ENCODE data around the gene RABEP2.
"Not testable (repeated sequence)": the region's sequence is repeated elsewhere in the genome, so short reads cannot be mapped to it uniquely, and the experiment has no call there.

The RABEP2 gene

DNA sequence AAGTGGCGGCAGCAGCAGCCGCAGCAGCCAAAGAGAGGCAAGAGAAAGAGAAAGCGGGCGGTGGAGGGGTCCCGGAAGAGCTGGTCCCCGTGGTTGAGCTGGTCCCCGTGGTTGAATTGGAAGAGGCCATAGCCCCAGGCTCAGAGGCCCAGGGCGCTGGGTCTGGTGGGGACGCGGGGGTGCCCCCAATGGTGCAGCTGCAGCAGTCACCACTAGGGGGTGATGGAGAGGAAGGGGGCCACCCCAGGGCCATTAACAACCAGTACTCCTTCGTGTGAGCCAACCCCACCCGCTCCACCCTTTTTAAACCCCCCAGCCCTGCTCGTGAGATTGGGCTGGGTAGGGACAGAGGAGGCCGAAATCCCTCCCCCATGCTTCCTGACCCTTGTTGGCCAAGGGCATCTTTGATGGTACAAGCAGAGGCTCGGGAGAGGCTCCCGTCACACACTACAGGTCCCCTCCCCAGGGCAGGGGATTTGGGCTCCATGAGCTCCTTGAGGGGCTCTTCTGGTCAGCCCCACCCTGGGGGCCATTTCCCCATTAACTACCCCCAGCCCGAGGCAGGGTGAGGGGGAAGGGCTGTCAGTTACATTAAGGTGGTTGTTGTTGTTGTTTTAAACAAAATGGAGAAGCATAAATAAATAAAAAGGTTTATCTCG is 51.4 kb downstream of the RABEP2 start:
- peak in 1 of 2 experiments; percentile 49 for DNase-seq (ENCODE audit: low read depth in 1 of 2, low spot score in 1 of 2)
- TF ChIP-seq GABPA (IDR thresholded peaks at IDR 0.05; ENCODE audit: low read depth) = no peak
- TF ChIP-seq, protein P1, sequence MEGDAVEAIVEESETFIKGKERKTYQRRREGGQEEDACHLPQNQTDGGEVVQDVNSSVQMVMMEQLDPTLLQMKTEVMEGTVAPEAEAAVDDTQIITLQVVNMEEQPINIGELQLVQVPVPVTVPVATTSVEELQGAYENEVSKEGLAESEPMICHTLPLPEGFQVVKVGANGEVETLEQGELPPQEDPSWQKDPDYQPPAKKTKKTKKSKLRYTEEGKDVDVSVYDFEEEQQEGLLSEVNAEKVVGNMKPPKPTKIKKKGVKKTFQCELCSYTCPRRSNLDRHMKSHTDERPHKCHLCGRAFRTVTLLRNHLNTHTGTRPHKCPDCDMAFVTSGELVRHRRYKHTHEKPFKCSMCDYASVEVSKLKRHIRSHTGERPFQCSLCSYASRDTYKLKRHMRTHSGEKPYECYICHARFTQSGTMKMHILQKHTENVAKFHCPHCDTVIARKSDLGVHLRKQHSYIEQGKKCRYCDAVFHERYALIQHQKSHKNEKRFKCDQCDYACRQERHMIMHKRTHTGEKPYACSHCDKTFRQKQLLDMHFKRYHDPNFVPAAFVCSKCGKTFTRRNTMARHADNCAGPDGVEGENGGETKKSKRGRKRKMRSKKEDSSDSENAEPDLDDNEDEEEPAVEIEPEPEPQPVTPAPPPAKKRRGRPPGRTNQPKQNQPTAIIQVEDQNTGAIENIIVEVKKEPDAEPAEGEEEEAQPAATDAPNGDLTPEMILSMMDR (IDR thresholded peaks at IDR 0.05; ENCODE audit: insufficient read depth, low read length) = peak; percentile 72
- no peaks in the 10 kb centered on the region for H3K27me3 ChIP-seq (ENCODE audit: insufficient read depth, poor library complexity, severe bottlenecking)
- no peak overlapping the region for H3K27ac ChIP-seq (replicated peaks)
- H3K4me3 ChIP-seq (replicated peaks; ENCODE audit: insufficient read depth, low read length) = no peak overlapping the region

DNA sequence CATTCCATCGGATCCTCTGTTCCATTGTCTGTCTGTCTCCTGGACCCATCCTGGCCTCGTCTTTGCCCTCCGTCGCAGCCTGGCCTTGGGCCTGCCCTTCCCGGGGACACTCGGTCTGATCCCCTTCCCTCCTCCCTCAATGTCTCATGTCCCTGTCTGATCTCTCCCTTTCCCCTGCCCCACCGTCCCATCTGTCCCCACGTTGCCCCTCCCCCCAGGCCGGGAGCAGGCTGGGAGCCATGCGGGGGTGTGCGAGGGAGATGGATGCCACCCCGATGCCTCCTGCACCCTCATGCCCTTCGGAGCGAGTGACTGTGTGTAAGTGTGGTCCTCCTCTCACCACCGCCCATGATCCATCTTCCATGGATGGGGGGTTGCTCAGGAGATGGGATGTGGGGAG is 52.1 kb downstream of the RABEP2 start:
- H3K27ac ChIP-seq (replicated peaks) = no peak overlapping the region
- no peak overlapping the region for H3K4me3 ChIP-seq (replicated peaks; ENCODE audit: insufficient read depth, low read length)
- no peaks in the 10 kb centered on the region for H3K27me3 ChIP-seq (ENCODE audit: insufficient read depth, poor library complexity, severe bottlenecking)
- TF ChIP-seq POLR2AphosphoS5 (IDR thresholded peaks at IDR 0.05; ENCODE audit: low read depth) (no peak), GABPA (IDR thresholded peaks at IDR 0.05; ENCODE audit: low read depth) (no peak), SPI1 (IDR thresholded peaks at IDR 0.05; ENCODE audit: borderline replicate concordance, low read depth) (no peak)
- TF ChIP-seq, protein P1 (IDR thresholded peaks at IDR 0.05; ENCODE audit: insufficient read depth, low read length) = no peak
- TF ChIP-seq, protein P2, sequence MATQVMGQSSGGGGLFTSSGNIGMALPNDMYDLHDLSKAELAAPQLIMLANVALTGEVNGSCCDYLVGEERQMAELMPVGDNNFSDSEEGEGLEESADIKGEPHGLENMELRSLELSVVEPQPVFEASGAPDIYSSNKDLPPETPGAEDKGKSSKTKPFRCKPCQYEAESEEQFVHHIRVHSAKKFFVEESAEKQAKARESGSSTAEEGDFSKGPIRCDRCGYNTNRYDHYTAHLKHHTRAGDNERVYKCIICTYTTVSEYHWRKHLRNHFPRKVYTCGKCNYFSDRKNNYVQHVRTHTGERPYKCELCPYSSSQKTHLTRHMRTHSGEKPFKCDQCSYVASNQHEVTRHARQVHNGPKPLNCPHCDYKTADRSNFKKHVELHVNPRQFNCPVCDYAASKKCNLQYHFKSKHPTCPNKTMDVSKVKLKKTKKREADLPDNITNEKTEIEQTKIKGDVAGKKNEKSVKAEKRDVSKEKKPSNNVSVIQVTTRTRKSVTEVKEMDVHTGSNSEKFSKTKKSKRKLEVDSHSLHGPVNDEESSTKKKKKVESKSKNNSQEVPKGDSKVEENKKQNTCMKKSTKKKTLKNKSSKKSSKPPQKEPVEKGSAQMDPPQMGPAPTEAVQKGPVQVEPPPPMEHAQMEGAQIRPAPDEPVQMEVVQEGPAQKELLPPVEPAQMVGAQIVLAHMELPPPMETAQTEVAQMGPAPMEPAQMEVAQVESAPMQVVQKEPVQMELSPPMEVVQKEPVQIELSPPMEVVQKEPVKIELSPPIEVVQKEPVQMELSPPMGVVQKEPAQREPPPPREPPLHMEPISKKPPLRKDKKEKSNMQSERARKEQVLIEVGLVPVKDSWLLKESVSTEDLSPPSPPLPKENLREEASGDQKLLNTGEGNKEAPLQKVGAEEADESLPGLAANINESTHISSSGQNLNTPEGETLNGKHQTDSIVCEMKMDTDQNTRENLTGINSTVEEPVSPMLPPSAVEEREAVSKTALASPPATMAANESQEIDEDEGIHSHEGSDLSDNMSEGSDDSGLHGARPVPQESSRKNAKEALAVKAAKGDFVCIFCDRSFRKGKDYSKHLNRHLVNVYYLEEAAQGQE (IDR thresholded peaks at IDR 0.05; ENCODE audit: insufficient replicate concordance, low read depth) = no peak
- DNase-seq (ENCODE audit: low read depth in 1 of 2, low spot score in 1 of 2) = no peak

DNA sequence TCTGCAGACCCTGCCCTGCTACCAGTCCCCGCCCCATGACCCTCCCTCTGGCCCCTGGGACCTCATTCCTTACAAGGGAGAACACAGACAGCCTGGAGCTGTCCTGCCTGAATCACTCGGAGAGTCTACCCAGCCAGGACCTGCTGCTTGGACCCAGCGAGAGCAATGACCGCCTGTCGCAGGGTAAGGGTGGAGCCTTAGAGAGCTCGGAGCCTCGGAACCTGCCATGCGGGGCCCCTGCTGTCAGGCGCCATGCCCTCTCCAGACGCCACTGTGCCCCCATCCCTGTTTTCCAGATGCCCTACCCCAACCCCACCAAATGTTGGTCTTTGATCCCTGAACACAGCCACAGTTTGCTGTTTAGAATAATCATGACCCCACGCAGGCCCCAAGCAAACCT is 55.8 kb downstream of the RABEP2 start:
- Histone ChIP-seq H3K27ac (replicated peaks) (no peak overlapping the region), H3K27me3 (ENCODE audit: insufficient read depth, poor library complexity, severe bottlenecking) (no peaks in the 10 kb centered on the region), H3K4me3 (replicated peaks; ENCODE audit: insufficient read depth, low read length) (no peak overlapping the region)
- no peak for DNase-seq (ENCODE audit: low read depth in 1 of 2, low spot score in 1 of 2)
- no peak for TF ChIP-seq SPI1 (IDR thresholded peaks at IDR 0.05; ENCODE audit: borderline replicate concordance, low read depth)
- TF ChIP-seq, protein P1 (IDR thresholded peaks at IDR 0.05; ENCODE audit: insufficient read depth, low read length) = no peak
- TF ChIP-seq POLR2AphosphoS5 (IDR thresholded peaks at IDR 0.05; ENCODE audit: low read depth) = no peak
- TF ChIP-seq GABPA (IDR thresholded peaks at IDR 0.05; ENCODE audit: low read depth) = no peak
- TF ChIP-seq, protein P2 (IDR thresholded peaks at IDR 0.05; ENCODE audit: insufficient replicate concordance, low read depth) = no peak

DNA sequence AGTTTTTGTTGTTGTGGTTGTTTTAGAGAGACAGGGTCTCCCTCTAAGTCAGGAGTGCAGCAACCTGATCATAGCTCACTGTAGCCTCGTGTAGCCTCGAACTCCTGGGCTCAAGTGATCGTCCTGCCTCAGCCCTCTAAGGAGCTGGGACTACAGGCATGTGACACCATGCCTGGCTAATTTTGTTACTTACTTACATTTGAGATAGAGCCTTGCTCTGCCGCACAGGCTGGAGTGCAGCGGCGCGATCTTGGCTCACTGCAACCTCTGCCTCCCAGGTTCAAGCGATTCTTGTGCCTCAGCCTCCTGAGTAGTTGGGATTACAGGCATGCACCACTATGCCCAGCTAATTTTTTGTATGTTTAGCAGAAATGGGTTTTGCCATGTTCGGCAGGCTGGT is 57.4 kb downstream of the RABEP2 start:
- not testable (repeated sequence) for H3K27ac ChIP-seq (replicated peaks); DNase-seq (ENCODE audit: low read depth in 1 of 2, low spot score in 1 of 2); H3K4me3 ChIP-seq (replicated peaks; ENCODE audit: insufficient read depth, low read length); H3K27me3 ChIP-seq (ENCODE audit: insufficient read depth, poor library complexity, severe bottlenecking)

Data from HL-60 (cell line).